ENCODE results near the gene NUTF2. TPM values are rescaled to one million over a fixed set of nuclear protein-coding genes. Genes with fewer than 3 reads are reported as not detected.
"Not testable (repeated sequence)": the region's sequence is repeated elsewhere in the genome, so short reads cannot be mapped to it uniquely, and the experiment has no call there.

NUTF2 gene
- total RNA-seq, 1 donor from 2014 or later = 112 TPM

- no peak for DNase-seq (ENCODE audit: low spot score)
These were observed 37.1 kb downstream of the NUTF2 start for GRCh38 chr16:67883872-67884261.

DNA sequence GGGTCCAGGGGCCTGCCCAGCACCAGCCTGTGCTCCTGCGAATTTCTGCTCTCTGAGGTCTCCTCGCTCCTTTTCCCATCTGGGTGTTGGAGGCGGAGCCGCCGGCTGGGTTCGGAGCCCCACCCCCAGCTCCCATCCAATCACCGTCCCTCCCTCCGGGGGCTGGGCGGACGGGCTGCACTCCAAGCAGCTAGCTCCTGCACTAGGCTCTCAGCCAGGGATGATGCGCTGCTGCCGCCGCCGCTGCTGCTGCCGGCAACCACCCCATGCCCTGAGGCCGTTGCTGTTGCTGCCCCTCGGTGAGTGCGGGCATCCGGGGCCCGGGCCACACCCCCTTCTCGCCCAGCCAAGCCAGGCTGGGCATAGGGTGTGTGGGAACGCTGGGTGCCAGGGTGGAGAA lies 38.0 kb downstream of the NUTF2 start, which contains the start of gene NRN1L:
TSS of gene NRN1L (plus strand) at position 202 of the 400 bp plus-strand sequence. CDS start at position 221, 19 bp downstream.
- peak; percentile 91 for DNase-seq (ENCODE audit: low spot score)

GRCh38 chr16:67885545-67885944 lies 38.8 kb downstream of the NUTF2 start:
- DNase-seq (ENCODE audit: low spot score) = no peak

GRCh38 chr16:67885976-67886375 lies 39.2 kb downstream of the NUTF2 start:
- no peak for DNase-seq (ENCODE audit: low spot score)

DNA sequence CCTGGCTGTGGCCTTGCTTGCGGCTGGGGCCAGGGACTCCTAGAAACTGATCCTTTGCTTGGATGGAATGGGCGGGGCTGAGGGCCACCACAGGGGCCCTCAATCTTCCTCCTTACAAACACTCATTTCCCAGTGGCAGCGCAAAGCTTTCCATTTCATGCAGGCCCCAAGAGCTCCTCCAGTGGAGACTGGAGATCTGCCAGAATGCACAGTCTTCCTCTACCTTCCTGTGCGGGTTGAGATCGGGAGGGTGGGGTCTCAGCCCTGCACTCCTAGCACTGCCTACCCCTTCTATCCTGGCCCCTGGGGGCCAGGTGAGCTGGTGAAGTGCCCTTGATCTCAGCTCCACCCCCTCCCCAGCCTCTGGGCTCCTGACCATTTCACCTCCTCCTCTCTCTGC lies 39.7 kb downstream of the NUTF2 start:
- DNase-seq (ENCODE audit: low spot score) = no peak

DNA sequence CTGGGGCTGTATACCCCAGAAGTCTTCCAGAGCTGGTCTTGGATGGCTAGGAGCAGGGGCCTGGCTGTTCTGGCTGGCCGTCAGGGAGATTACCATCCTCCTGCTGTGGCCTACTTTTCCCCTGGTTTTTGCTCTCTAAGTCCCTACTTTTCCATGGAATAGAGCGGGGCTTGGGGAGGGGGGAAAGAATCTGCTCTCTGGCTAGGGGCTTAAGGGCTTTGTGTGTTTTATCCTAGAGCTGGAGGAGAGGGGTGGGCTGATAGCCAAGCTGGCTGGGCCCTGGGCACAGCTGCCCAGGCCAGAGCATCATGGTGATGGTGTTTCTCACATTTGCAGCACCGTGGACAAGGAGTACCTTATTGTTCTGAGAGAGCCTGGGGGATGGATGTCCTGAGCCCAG lies 41.6 kb downstream of the NUTF2 start:
- peak; percentile 61 for DNase-seq (ENCODE audit: low spot score)

- DNase-seq (ENCODE audit: low spot score) = no peak
These were observed 45.6 kb downstream of the NUTF2 start for GRCh38 chr16:67892375-67892774.

GRCh38 chr16:67892899-67893742 lies 46.4 kb downstream of the NUTF2 start, which contains the start of gene PSKH1:
TSS of gene PSKH1 (plus strand) at chr16:67893254. CDS start at chr16:67908750, 15,496 bp downstream.
- peak; percentile 98 for DNase-seq (ENCODE audit: low spot score)

GRCh38 chr16:67893743-67894399 lies 47.1 kb downstream of the NUTF2 start:
- DNase-seq (ENCODE audit: low spot score) = no peak

DNA sequence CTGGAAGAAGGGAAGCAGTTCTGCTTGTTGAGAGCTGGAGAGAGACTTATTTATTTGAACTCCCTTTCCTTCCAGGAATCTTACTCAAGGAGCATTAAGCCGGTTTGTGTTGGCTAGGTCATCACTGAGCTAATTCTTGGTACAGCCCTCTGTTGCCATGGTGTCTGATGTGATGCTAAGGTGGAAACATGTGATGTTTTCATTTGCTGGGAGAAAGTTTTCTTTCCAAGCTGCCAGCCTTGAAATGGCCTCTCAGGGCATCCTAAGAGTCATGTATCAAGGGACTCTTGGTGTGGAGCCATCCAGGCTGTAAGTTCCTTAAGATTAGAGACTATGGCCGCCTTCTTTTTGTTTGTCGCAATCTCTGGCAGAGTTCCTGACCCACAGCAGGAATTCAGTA lies 50.5 kb downstream of the NUTF2 start:
- peak; percentile 50 for DNase-seq (ENCODE audit: low spot score)

DNA sequence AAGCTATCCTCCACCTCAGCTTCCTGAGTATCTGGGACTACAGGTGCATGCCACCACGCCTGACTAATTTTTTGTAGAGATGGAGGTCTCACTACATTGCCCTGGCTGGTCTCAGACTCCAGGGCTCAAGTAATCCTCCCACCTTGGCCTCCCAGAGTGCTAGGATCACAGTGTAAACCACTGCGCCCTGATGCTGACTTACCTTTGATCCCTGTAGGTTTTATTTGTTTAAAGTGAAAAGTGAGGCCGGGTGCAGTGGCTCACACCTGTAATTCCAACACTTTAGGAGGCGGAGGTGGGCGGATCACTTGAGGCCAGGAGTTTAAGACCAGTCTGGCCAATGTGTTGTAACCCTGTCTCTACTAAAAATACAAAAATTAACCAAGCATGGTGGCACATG lies 55.0 kb downstream of the NUTF2 start:
- DNase-seq (ENCODE audit: low spot score) = no peak

DNA sequence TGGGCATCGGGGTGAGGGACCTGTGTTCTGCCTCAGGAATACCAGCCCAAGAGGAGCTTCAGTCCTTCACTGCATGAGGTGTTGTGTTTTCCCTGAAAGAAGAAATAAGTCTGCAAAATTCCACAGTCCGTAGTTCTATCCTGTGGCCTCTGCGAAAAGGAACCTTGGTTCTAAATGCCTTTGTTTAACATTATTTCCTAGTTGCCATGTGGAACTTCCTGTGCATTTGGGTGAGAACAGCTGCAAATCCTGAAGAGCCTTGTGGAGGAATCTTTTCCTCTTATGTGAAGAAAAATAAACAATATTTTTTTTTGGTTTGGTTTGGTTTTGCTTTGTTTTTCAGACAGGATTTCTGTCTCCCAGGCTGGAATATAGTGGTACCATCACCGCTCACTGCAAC lies 56.1 kb downstream of the NUTF2 start:
- no peak for DNase-seq (ENCODE audit: low spot score)

DNA sequence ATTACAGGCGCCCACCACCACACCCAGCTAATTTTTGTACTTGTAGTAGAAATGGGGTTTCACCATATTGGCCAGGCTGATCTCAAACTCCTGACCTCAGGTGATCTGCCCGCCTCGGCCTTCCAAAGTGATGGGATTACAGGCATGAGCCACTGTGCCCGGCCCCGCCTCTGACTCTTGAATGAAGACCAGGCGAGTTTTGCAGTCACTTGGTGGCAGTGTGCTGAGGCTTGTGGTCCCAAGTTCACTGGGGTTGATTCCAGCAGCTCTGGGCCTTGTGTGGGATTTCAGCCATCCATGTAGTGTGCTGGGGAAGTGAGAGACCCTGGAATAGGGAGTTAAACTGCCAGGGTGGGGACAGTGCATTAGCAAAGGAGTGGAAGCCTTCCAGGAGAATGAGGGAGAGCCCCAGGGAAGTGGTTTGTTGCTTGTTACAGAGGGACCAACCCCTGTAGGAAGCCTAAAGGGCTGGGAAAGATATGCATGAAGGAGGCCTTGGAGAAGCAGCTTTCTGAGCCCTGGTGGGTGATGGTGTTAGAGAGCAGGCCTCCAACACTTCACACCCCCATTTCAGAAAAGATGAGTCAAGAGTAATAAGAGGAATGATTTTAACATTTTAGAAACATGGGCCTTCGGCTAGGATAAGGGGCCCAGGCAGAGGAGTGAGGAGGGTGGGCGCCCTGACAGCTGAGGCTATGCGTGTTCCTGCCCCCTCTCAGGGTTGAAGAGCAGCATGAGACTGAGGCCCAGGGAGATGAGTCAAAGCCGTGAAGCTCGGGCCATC lies 60.9 kb downstream of the NUTF2 start:
- DNase-seq (ENCODE audit: low spot score) = no peak

- no peak for DNase-seq (ENCODE audit: low spot score)
These were observed 62.5 kb downstream of the NUTF2 start for GRCh38 chr16:67909056-67909742.

- DNase-seq (ENCODE audit: low spot score) = peak; percentile 87
These were observed 63.4 kb downstream of the NUTF2 start for GRCh38 chr16:67910158-67910557.

DNA sequence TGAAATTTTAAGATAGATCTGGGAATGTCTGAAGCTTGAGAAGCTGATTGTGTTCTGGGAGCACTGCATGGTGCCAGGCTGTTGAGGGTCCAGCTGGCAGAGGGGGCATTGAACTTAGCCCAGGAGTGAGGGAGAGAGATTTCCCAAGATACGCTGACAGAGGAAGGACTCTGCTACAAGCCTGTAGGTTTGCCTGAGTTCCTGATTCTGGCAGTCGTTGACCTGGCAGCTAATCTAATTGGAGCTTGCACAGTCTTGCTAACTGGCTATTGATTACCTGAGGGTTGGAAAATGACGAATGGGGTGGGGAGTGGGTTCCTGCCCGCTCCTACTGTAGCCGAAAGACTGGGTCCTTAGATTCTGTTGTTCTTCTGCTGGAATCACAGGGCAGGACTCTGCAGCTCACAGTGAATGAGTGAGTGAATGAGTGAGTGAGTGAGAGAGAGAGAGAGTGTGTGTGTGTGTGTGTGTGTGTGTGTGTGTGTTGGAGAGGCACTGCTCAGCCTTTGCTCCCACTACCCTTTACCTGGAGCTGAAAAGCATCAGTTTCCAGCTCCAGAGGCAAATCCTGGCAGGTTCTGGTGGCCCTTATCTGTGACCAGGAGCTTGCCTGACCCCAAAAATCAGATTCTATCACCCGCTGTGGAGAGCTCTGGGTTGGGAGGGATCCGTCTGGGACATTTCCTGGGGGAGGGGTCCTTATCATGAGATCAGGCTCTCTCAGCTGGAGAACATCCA lies 68.2 kb downstream of the NUTF2 start:
- DNase-seq (ENCODE audit: low spot score) = no peak

DNA sequence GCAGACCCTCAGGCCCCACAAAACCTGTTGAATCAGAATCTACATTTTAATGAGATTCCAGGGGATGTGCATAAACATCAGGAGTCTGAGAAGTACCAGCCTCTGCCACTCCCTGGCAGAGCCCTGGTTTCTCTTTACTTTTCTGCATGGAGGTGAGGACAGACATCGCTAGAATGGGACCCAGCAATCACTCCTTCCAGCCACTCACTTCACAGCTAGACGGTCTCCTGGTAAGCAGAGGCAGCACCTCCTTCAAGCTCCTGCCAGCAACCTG lies 68.7 kb downstream of the NUTF2 start:
- not testable (repeated sequence) for DNase-seq (ENCODE audit: low spot score)

GRCh38 chr16:67915831-67916723 lies 69.3 kb downstream of the NUTF2 start:
- DNase-seq (ENCODE audit: low spot score) = no peak

DNA sequence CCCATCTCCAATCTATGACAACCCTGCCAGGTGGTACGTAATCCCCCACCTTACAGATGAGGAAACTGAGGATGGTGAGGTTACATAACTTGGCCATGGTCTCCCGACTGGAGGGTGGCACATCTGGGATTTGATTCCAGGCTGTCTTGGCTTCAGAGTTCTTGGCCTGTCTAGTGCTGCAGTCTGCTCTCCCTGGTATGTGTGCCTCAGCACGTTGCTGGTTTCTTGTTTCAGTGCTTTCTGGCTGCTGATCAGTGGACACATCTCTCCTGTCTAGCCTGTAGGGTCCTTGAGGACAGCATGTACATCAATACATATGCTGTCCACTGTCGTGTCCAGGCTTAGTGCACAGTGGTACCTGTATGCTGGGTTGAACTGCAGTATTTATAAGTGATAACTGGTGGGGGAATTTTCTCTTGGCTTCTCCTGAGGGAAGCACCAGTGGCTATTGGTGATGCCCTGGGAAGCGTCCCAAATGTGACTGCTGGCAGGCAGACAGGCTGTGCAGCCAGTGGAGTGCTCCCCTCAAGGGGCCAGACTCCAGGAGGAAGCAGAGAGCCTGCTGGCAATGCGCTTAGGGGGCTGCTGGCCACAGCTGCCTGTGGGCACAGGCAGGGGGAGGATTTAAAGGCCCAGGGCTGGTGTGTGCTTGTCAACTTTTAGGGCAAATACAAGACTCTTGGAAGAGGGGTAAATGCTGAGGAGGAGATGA lies 70.6 kb downstream of the NUTF2 start:
- no peak for DNase-seq (ENCODE audit: low spot score)

Data from umbilical cord (tissue), 2 donors.